ENCODE measurements around the gene DSCAM. TPM values are rescaled to one million over a fixed set of nuclear protein-coding genes. Genes with fewer than 3 reads are reported as not detected.

DSCAM gene
- total and polyA plus RNA-seq, 4 experiments from 2014 or later: not detected

DNA sequence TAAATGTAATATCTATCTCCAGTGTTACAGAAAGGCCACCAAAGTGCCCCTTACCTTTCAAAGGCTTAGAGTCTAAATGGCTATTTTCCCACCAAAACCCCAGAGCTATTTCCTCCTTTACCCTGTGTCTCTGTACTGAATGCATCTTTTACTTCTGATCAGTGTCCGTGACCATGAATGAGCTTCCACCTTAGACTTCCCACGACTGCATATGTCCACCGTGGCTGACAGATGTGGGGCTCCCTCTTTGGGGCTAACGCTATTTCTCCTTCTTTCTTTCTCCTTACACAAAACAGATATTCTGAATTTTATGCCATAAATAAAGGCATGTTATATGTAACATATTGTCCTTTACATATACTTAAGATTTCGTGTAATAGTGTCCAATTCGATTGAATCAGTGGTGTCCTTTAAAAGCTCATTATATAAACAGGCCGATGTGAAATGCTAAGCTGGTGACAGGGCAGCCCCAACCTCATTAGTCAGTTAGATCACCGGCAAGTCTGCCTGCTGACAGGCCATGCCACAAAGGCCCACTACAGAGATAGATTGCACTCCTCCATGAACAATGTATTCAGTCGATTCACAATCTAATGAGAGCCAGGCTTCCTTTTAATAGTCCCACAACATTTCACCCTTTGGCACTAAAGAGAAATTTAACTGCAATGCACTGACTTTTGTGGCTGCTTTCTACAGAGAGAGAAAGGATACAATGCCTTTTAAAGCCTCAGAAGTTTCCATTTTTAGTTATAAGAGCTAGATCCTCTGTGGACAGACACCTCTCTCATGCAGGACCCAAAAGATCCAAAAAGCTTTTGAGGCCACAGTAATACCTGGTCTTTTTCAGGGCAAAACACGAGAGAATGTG is 681.8 kb downstream of the DSCAM start:
- no peaks in the 10 kb centered on the region for H3K36me3 Mint-ChIP-seq
- Histone ChIP-seq H3K4me3 (ENCODE audit: low read length in 2 of 2) (no peak overlapping the region), H3K4me1 (ENCODE audit: insufficient read depth, low read length) (no peaks in the 10 kb centered on the region), H3K9me3 (ENCODE audit: control insufficient read depth in 1 of 2, low read length in 2 of 2) (no peaks in the 10 kb centered on the region), H3K27ac (ENCODE audit: low read depth, low read length) (no peak overlapping the region), H3K27me3 (ENCODE audit: insufficient read depth, low read length) (no peaks in the 10 kb centered on the region), H3K36me3 (ENCODE audit: insufficient read depth, low read length) (no peaks in the 10 kb centered on the region)
- no peaks in the 10 kb centered on the region for H3K4me1 Mint-ChIP-seq
- intact Hi-C loops (cut with micrococcal nuclease): no loop called here
- no peak for DNase-seq
- CTCF ChIA-PET (ENCODE audit: partially characterized antibody): no interaction called here
- peaks cover 0 to 5% (median 3%) of the 10 kb centered on the region in 8 donors for H3K9me3 Mint-ChIP-seq
- no peaks in the 10 kb centered on the region for H3K27me3 Mint-ChIP-seq
- H3K27ac Mint-ChIP-seq: no peak overlapping the region
- POLR2A ChIA-PET (ENCODE audit: partially characterized antibody): no interaction called here
- no peak overlapping the region for H3K4me3 Mint-ChIP-seq

DNA sequence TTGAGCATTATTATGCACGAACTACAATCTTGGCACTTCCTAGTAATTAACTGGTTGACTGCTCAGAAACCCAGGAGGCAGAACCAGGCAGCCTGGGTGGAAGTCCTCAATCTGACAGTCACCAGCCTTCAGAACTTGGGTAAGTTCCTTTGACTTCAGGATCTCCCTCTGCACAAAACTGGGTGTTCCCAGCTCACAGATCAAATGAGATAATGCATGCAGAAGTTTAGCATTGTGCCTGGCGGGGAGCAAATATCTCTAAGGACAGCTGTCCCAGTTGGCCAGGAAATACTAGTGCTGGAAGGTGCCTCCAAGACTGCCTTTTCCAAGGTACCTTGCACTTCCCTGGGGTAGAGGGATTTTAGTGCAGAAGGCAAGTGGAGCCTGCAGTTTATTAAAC is 684.9 kb downstream of the DSCAM start:
- H3K27ac ChIP-seq (ENCODE audit: low read depth, low read length): no peak overlapping the region
- H3K4me1 ChIP-seq (ENCODE audit: insufficient read depth, low read length): no peaks in the 10 kb centered on the region
- H3K4me3 Mint-ChIP-seq: no peak overlapping the region
- no peaks in the 10 kb centered on the region for H3K36me3 ChIP-seq (ENCODE audit: insufficient read depth, low read length)
- DNase-seq: no peak
- no peaks in the 10 kb centered on the region for H3K27me3 ChIP-seq (ENCODE audit: insufficient read depth, low read length)
- no peaks in the 10 kb centered on the region for H3K4me1 Mint-ChIP-seq
- H3K27me3 Mint-ChIP-seq: no peaks in the 10 kb centered on the region
- intact Hi-C loops (cut with micrococcal nuclease): no loop called here
- CTCF ChIA-PET (ENCODE audit: partially characterized antibody): no interaction called here
- H3K9me3 Mint-ChIP-seq: peaks cover 0 to 4% (median 0%) of the 10 kb centered on the region in 8 donors
- POLR2A ChIA-PET (ENCODE audit: partially characterized antibody): no interaction called here
- H3K4me3 ChIP-seq (ENCODE audit: low read length in 2 of 2): no peak overlapping the region
- no peaks in the 10 kb centered on the region for H3K36me3 Mint-ChIP-seq
- no peaks in the 10 kb centered on the region for H3K9me3 ChIP-seq (ENCODE audit: control insufficient read depth in 1 of 2, low read length in 2 of 2)
- no peak overlapping the region for H3K27ac Mint-ChIP-seq

DNA sequence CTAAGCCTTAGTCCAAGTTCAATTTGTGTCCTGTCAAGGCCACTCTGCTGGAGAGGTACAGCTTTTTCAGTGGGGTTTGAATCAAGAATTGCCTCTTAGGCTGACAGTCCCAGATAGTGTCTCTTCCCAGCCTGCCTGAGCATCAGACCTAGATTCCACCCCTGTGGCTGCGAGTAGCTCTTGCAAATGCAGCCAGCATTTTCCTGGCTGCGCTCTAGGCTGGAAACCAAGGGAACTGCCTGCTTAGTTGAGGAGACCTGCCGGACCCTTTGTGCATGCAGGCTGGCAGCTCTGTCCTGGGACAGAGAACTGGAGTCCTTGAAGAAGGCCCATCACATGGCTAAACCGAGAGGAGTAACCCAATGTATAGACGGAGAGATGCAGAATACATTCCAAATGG is 686.0 kb downstream of the DSCAM start:
- intact Hi-C loops (cut with micrococcal nuclease): no loop called here
- DNase-seq: no peak
- Mint-ChIP-seq H3K27ac (no peak overlapping the region), H3K36me3 (no peaks in the 10 kb centered on the region), H3K9me3 (peaks cover 0 to 4% (median 0%) of the 10 kb centered on the region in 8 donors), H3K4me3 (no peak overlapping the region), H3K27me3 (no peaks in the 10 kb centered on the region), H3K4me1 (no peaks in the 10 kb centered on the region)
- H3K4me1 ChIP-seq (ENCODE audit: insufficient read depth, low read length): no peaks in the 10 kb centered on the region
- H3K36me3 ChIP-seq (ENCODE audit: insufficient read depth, low read length): no peaks in the 10 kb centered on the region
- H3K9me3 ChIP-seq (ENCODE audit: control insufficient read depth in 1 of 2, low read length in 2 of 2): no peaks in the 10 kb centered on the region
- H3K4me3 ChIP-seq (ENCODE audit: low read length in 2 of 2): no peak overlapping the region
- no peaks in the 10 kb centered on the region for H3K27me3 ChIP-seq (ENCODE audit: insufficient read depth, low read length)
- ChIA-PET CTCF (ENCODE audit: partially characterized antibody) (no interaction called here), POLR2A (ENCODE audit: partially characterized antibody) (no interaction called here)
- no peak overlapping the region for H3K27ac ChIP-seq (ENCODE audit: low read depth, low read length)

DNA sequence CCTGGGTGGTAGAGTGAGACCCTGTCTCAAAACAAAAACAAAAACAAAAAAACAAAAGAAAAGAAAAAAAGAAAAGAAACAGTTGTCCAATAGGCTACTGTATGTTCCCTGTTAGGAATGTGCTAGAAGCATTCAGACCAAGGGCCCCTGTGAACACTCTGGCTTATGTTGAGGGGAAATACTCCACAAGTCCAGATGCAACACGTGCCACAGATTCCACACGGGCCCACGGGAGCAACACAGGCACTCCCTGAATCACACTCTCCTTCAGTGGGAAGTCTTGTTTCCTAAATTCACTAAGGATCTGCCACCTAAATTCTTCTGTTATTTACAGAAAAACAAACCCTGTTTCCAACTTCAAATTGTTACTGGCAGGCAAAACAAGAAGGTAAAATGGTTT is 688.6 kb downstream of the DSCAM start:
- Mint-ChIP-seq H3K4me3 (no peak overlapping the region), H3K27me3 (no peaks in the 10 kb centered on the region), H3K27ac (no peak overlapping the region), H3K9me3 (peaks cover 0 to 6% (median 0%) of the 10 kb centered on the region in 8 donors), H3K4me1 (no peaks in the 10 kb centered on the region), H3K36me3 (no peaks in the 10 kb centered on the region)
- DNase-seq: no peak
- ChIA-PET CTCF (ENCODE audit: partially characterized antibody) (no interaction called here), POLR2A (ENCODE audit: partially characterized antibody) (no interaction called here)
- H3K9me3 ChIP-seq (ENCODE audit: control insufficient read depth in 1 of 2, low read length in 2 of 2): no peaks in the 10 kb centered on the region
- no peak overlapping the region for H3K4me3 ChIP-seq (ENCODE audit: low read length in 2 of 2)
- no peaks in the 10 kb centered on the region for H3K27me3 ChIP-seq (ENCODE audit: insufficient read depth, low read length)
- H3K4me1 ChIP-seq (ENCODE audit: insufficient read depth, low read length): no peaks in the 10 kb centered on the region
- intact Hi-C loops (cut with micrococcal nuclease): no loop called here
- H3K36me3 ChIP-seq (ENCODE audit: insufficient read depth, low read length): no peaks in the 10 kb centered on the region
- H3K27ac ChIP-seq (ENCODE audit: low read depth, low read length): no peak overlapping the region

DNA sequence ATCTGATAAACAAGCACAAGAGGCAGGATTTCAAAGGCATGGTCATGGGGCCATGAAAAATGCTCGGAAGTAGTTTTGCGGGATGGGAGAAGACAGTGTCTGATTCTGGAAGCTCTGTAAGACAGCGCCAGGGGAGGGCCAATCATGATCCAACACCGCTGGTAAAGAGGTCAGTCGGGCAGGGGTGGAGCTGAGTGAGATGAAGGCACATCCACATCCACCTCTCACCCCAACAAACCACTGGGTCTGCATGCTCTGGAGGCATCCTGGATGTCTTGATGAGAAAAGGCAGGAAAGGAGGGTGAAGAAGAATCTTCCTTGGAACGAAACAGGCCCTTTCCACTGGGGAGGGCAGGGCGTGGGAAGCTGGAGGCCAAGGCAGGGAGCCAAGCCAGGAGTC is 691.4 kb downstream of the DSCAM start:
- Mint-ChIP-seq H3K4me1 (no peaks in the 10 kb centered on the region), H3K36me3 (no peaks in the 10 kb centered on the region)
- H3K27ac ChIP-seq (ENCODE audit: low read depth, low read length): no peak overlapping the region

DNA sequence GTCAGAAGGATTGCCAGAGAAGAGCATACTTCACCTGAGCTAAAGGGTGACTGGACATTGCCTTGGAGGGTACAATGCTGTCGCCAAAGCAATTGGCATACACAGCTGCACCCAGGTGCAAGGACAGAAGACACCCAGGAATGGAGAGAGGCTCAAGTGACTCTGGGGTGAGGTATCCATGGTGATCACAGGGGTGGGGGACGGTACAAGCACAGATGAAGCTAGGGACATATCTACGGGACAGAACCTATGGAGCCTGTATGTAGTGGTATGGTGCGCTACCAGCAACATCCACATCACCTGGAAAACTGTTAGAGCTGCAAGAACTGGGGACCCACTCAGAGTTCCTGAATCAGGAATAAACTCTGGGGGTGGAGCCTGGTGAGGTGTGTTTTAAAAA is 693.6 kb downstream of the DSCAM start:
- Mint-ChIP-seq H3K36me3 (no peaks in the 10 kb centered on the region), H3K4me3 (no peak overlapping the region), H3K27me3 (no peaks in the 10 kb centered on the region), H3K4me1 (no peaks in the 10 kb centered on the region), H3K27ac (no peak overlapping the region), H3K9me3 (peaks cover 0 to 6% (median 2%) of the 10 kb centered on the region in 8 donors)
- no peak overlapping the region for H3K4me3 ChIP-seq (ENCODE audit: low read length in 2 of 2)
- intact Hi-C loops (cut with micrococcal nuclease): no loop called here
- no peaks in the 10 kb centered on the region for H3K36me3 ChIP-seq (ENCODE audit: insufficient read depth, low read length)
- H3K4me1 ChIP-seq (ENCODE audit: insufficient read depth, low read length): no peaks in the 10 kb centered on the region
- ChIA-PET POLR2A (ENCODE audit: partially characterized antibody) (no interaction called here), CTCF (ENCODE audit: partially characterized antibody) (no interaction called here)
- no peaks in the 10 kb centered on the region for H3K9me3 ChIP-seq (ENCODE audit: control insufficient read depth in 1 of 2, low read length in 2 of 2)
- no peak for DNase-seq
- H3K27ac ChIP-seq (ENCODE audit: low read depth, low read length): no peak overlapping the region
- H3K27me3 ChIP-seq (ENCODE audit: insufficient read depth, low read length): no peaks in the 10 kb centered on the region

More for the DNA sequence above, 691.4 kb downstream of the DSCAM start:
- Mint-ChIP-seq H3K27me3 (no peaks in the 10 kb centered on the region), H3K27ac (no peak overlapping the region), H3K9me3 (peaks cover 0 to 6% (median 3%) of the 10 kb centered on the region in 8 donors), H3K4me3 (no peak overlapping the region)
- POLR2A ChIA-PET (ENCODE audit: partially characterized antibody): no interaction called here
- intact Hi-C loops (cut with micrococcal nuclease): no loop called here
- no peak for DNase-seq
- H3K36me3 ChIP-seq (ENCODE audit: insufficient read depth, low read length): no peaks in the 10 kb centered on the region
- no peak overlapping the region for H3K4me3 ChIP-seq (ENCODE audit: low read length in 2 of 2)
- H3K9me3 ChIP-seq (ENCODE audit: control insufficient read depth in 1 of 2, low read length in 2 of 2): no peaks in the 10 kb centered on the region
- CTCF ChIA-PET (ENCODE audit: partially characterized antibody): no interaction called here
- H3K27me3 ChIP-seq (ENCODE audit: insufficient read depth, low read length): no peaks in the 10 kb centered on the region
- no peaks in the 10 kb centered on the region for H3K4me1 ChIP-seq (ENCODE audit: insufficient read depth, low read length)

DNA sequence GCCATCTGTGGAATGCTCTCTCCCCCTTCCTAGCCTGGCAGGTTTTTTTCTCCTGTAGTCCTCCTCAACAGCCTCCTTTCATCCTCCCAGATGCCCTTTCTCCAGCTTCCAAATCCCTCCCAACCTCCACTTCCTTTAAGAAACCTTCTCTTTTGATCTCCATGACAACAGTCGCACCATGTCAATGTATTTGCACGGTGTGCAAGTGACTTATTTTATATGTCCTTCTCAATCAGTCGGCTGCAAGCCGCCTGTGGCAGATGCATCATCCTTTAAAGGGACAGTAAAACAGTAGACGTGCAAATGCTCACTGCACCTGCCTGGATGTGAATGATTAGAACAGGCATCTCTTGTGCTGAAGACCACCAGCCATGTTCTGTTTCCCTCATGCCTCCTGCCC is 694.5 kb downstream of the DSCAM start:
- H3K27me3 Mint-ChIP-seq: no peaks in the 10 kb centered on the region
- H3K36me3 Mint-ChIP-seq: no peaks in the 10 kb centered on the region
- ChIA-PET POLR2A (ENCODE audit: partially characterized antibody) (no interaction called here), CTCF (ENCODE audit: partially characterized antibody) (no interaction called here)
- peaks cover 0 to 6% (median 2%) of the 10 kb centered on the region in 8 donors for H3K9me3 Mint-ChIP-seq
- no peaks in the 10 kb centered on the region for H3K4me1 Mint-ChIP-seq
- DNase-seq: no peak
- intact Hi-C loops (cut with micrococcal nuclease): no loop called here
- H3K4me3 ChIP-seq (ENCODE audit: low read length in 2 of 2): no peak overlapping the region
- no peaks in the 10 kb centered on the region for H3K9me3 ChIP-seq (ENCODE audit: control insufficient read depth in 1 of 2, low read length in 2 of 2)
- H3K4me3 Mint-ChIP-seq: no peak overlapping the region
- no peak overlapping the region for H3K27ac Mint-ChIP-seq
- H3K27me3 ChIP-seq (ENCODE audit: insufficient read depth, low read length): no peaks in the 10 kb centered on the region
- no peaks in the 10 kb centered on the region for H3K36me3 ChIP-seq (ENCODE audit: insufficient read depth, low read length)
- H3K4me1 ChIP-seq (ENCODE audit: insufficient read depth, low read length): no peaks in the 10 kb centered on the region
- H3K27ac ChIP-seq (ENCODE audit: low read depth, low read length): no peak overlapping the region
